D341Med (cell line): ENCODE results near the gene KCNJ8.
"Not testable (repeated sequence)": the region's sequence is repeated elsewhere in the genome, so short reads cannot be mapped to it uniquely, and the experiment has no call there.

Experiments used
- DNase-seq: peaks from one replicate; pipeline ENCODE4 v3.0.0; 2012; ENCODE audit warnings: low spot score

KCNJ8 gene

GRCh38 chr12:21786041-21786531 is 11.6 kb upstream of the KCNJ8 start:
- DNase-seq, result no peak

DNA sequence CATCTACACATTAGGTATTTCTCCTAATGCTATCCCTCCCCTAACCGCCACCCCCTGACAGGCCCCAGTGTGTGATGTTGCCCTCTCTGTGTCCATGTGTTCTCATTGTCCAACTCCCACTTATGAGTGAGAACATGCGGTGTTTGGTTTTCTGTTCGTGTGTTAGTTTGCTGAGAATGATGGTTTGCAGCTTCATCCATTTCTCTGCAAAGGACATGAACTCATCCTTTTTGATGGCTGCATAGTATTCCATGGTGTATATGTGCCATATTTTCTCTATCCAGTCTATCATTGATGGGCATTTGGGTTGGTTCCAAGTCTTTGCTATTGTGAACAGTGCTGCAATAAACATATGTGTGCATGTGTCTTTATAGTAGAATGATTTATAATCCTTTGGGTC is 8.2 kb upstream of the KCNJ8 start:
- not testable (repeated sequence) for DNase-seq

DNA sequence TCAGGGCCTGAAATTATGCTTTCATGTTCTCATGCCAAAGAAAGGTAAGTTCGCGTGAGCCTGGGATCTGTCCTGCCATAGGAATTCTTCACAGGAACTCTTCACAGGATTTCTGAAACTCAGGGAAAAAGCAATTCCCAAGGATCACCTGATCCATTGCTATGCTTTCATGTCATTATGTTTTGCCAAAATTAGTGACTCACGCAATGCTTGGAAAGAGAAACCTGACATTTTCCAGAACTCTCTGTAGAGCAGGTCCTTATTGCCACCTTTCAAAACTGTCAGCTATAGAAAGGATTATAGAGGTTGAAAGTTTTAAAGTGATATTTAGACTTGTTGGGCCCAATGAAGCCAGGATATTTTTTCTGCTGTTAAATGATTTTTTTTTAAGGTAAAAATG is 6.3 kb upstream of the KCNJ8 start:
- DNase-seq, result no peak

GRCh38 chr12:21776175-21776574 is 1.7 kb upstream of the KCNJ8 start:
- DNase-seq, result no peak

DNA sequence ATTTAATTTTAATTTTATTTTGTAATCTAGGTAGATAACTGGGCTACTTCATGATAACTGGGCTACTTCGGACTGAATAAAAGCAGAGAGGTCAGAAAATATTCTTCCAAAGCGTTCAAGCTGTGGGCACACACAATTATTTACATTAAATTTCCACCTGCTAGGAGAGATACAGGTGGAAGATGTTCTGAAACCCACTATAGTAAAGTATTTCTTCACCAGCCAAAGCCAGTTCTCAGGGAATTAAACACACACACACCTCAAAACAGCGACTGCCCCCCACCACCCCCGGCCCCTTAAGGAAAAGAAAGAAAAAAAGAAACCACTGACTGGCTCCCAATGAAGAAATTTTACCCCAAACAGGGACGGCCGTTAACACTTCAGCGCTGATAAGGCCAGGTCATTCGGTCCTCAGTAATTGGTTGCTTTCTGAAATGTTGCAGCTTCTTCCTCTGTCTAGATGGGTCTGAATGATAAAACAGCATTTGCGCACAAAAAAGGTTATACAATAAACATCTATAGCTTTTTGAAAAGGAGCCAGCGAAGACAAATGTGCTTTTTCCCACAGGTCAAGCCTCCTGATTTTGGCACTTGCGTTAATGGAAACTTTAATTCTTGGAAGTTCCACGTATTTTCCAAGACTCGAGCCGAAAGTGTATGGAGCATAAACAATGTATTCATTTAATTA is 771 bp upstream of the KCNJ8 start:
- DNase-seq, result no peak

DNA sequence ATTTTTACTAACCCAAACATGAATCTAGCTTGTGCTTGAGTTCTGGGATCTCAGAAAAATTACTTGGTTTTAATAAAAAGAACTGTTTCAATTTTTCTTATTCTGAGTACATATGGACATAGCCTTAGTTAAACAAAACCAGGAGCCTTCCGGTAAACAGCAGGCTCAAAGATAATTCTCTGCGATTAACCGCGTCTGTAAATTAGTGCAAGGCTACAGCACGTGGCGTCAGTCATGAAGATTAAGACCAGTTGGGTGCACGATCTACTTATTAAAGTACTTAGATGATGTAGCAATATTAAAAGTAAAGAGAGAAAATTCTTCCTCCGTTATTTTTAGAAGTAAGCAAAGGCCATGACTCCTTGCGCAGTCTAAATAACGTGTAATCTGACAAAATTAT is 700 bp downstream of the KCNJ8 start:
- DNase-seq, result peak; percentile 42

GRCh38 chr12:21773263-21773741 is 1.2 kb downstream of the KCNJ8 start:
- peak; percentile 65 for DNase-seq

GRCh38 chr12:21771311-21771710 is 3.2 kb downstream of the KCNJ8 start:
- DNase-seq, result no peak

- no peak for DNase-seq
Measured at GRCh38 chr12:21769307-21769706, 5.2 kb downstream of the KCNJ8 start.

GRCh38 chr12:21766403-21766802 is 8.1 kb downstream of the KCNJ8 start:
- DNase-seq, result no peak

DNA sequence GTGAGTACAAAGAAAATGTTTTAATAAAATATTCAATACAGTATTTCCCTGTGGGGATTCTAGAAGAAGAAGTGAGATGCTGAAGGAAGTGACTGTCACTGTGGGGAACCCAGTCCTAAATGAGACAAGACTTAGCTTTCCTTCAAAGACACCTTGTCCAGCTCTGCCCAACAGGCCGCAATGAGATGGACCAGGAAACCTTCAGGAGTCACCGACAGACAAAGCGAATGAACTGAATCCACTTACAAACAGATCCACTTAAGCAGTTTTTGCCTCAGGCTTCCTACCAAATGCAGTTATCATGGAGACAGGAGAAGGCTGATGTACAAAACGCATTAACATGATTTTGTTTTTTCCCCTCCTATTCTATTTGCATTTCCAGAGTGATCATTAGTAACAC is 9.6 kb downstream of the KCNJ8 start:
- no peak for DNase-seq

DNA sequence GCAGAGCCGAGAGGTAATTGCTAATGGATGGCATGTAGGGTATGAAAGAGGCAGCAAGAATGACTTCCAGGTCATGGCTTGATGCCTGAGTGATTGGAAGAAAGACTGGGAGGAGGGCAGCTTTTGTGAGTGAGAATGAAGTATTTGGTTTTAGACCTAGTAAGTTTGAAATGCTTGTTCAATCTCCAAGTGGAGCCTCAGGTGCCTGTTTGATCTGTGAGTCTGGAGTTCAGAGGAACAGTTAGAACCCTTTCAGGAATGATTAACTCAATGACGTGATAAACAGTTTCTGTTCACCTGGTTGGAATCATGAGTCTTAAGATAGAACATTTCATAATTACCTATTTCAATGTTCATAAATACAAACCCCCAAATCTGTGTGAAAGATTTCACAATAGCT is 10.4 kb downstream of the KCNJ8 start:
- no peak for DNase-seq

DNA sequence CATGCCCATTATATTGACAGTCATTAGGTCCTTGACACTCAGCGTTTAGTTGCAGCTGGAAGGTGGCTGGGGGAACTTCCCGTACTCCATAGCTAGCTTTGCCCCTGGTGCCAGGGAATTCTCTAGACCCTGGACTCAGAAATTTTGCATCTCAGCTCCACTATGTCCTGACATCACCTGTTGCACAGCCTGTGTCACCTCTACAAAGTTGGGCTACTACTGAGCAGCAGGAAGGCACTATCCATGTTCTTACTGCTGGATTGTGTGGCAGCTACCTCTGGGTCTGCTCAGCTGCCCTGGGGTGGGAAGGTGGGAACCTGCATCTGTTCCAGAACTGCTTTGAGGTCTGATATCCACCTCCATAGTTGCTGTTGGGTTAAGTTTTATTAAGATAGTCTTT is 11.0 kb downstream of the KCNJ8 start:
- no peak for DNase-seq

- DNase-seq, result no peak
Measured at GRCh38 chr12:21759737-21760136, 14.8 kb downstream of the KCNJ8 start.

DNA sequence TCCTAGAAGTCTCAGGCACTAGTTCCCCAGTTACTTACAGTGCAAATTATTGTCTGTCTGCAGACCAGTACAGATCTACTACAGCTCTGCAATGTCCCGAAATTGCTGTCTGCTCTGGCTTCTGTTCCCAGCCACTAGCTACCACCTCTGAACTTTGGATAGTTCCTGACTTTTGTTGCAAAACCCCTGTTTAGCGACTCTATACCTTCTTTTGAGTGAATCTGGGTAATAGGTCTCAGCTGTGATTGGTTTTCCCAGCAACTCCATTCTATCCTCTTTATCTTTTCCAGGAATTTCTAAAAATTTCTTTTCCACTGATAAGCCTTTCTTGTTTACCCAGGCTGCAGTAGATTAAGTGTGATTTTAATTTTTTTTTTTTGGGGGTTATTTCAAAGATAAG is 16.8 kb downstream of the KCNJ8 start:
- no peak for DNase-seq

- DNase-seq, result no peak
Measured at GRCh38 chr12:21756699-21757098, 17.8 kb downstream of the KCNJ8 start.

DNA sequence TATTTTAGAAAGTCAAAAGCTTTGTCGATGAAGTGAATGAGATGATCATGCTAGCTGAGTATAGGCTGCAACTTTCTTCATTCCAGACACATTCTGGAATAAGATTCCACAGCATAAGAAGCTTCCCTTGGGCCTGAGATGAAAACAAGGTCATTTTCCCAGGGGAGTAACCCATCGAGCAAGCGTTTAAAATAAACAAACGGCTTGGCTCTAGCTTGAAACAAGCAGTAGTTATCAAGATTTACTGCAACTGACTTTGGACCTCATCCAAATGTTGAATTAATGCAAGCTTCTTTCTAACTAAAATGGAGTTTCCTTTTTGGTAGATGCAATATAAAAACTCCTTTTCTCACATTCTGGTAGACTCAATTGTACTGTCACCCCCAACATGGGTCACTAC is 23.0 kb downstream of the KCNJ8 start:
- no peak for DNase-seq

GRCh38 chr12:21745258-21745657 is 29.2 kb downstream of the KCNJ8 start:
- no peak for DNase-seq

DNA sequence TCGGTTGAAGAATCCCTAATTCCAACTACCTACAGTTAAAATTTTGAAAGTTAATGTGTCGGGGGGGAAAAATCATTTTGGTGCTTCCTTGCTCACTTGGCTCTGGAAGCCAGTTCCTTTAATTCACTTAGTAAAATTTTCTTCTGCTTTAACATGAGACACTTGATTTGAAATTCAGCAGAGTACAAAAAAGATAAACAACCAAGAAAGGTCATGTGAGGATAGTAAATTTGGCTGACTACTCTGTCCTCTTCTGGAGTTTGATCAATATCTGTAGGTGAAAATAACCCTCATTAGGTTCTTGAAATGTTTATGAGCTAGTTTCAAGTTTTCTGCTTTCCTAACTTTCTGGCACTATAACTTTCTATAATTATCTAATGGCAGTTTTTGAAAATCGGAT is 43.4 kb downstream of the KCNJ8 start:
- no peak for DNase-seq

GRCh38 chr12:21725731-21726130 is 48.8 kb downstream of the KCNJ8 start:
- no peak for DNase-seq

- no peak for DNase-seq
Measured at GRCh38 chr12:21718944-21719650, 55.4 kb downstream of the KCNJ8 start.

- no peak for DNase-seq
Measured at GRCh38 chr12:21718403-21718802, 56.1 kb downstream of the KCNJ8 start.

GRCh38 chr12:21717767-21718166 is 56.7 kb downstream of the KCNJ8 start:
- no peak for DNase-seq

DNA sequence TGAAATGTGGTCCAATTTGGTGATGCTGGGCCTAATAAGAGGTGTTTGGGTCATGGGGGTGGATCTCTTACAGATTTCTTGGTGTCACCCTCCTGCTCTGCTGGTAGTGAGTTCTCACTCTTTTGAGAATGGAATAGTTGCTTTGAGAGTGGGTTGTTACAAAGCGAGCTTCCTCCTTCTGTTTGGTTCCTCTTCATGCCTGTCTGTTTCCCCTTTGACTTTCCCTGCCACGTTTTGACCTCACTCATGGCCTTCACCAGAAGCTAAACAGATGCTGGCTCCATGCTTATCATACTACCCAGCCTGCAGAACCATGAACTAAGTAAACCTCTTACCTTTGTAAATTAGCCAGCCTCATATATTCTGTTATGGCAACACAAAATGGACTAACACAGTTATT is 59.1 kb downstream of the KCNJ8 start:
- no peak for DNase-seq
